Epidermal melanocyte (primary cell): ENCODE data around the gene ERI3.

Experiments
- DNase-seq: peaks from one replicate; pipeline ENCODE4 v3.0.0; 2011; ENCODE audit warnings: low spot score; ENCODE audit not compliant: insufficient read length

Gene ERI3

DNA sequence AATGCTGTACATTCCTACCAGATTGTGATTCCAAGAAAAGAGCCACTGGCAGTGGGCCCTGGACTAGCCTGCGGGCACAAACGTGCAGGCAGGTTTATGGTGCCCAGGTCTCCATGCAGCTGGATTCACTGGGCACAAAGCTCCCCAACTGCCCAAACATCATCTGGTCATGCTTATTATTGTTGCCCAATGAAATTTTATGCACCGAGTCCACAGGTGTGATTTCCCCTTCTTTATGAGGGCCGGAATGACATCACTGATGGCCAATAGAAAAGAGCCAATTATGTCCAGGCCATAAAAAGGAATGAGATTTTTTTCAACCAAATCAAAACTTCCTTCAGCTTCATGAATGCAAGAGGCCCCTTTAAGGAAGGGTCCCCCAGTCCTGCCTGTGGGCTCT lies 66.2 kb downstream of the ERI3 start:
- no peak for DNase-seq

DNA sequence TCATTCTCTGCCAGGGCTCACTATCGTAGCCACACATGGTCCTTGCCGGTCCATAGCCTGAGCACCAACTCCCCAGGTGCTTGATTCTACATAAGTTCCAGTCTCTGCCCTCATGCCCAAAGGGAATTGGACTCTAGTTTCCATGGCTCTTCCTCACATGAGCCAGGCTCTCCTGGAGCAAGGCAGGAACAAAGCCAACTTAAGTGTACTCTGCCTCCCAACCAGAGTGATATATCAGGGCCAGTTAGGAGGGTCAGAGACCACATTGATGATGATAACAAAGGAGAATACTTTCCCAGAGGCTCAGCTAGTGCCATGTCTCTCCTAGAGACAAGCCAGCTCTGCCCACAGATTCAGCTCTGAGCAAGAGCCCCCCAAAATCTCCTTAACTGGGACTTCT lies 70.9 kb downstream of the ERI3 start:
- DNase-seq, result no peak

DNA sequence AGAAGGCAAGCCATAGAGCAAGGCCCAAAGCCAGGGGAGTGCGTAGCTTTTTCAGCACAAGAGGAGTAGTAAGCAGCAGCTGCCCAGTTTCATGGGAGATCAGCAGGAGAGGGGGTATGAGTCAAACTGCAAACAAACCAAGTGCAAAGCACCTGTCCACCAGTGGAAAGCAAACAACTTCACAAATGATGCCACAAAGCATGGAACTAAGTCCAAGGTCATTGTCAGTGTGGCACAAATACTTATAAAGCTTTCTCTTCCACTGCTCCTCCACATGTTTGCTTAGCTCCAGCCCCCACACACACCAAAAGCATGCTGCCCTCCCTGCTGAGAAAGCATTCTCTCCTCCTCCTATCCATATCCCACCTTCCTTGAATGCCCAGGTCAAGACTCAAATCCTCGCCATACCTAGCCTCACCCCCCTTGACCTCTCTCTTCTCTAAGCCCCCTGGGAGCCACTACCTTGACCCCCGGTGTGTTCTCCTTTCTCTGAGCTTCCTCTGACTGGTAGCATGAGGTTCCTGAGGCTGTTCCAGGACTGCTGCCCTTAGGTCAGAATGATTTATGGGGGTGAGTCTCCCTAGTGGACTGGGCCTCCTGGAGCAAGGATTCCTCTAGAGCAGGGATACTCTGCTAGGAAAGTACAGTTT lies 71.4 kb downstream of the ERI3 start:
- DNase-seq, result no peak

- DNase-seq, result no peak
Measured at GRCh38 chr1:44282704-44283426, 72.2 kb downstream of the ERI3 start.

- DNase-seq, result no peak
Measured at GRCh38 chr1:44281962-44282703, 72.9 kb downstream of the ERI3 start.

DNA sequence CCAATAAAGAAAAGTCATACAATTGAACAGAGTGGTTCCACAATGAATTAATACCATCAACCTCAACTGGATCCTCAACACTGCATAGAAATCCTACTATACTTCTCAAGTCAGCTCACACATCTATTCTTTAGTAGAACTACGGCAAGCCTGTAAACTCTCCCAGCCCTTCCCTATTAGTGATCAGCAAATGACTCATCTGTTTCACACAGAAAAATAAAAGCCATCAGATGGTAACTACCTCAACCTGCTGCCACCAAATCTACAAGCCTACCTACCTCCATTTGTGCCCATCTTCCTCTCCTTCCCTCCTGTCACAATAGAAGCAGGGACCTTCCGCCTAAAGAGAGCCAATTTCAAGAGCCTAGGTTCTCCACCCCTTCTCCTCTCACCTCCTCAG lies 78.2 kb downstream of the ERI3 start:
- no peak for DNase-seq

DNA sequence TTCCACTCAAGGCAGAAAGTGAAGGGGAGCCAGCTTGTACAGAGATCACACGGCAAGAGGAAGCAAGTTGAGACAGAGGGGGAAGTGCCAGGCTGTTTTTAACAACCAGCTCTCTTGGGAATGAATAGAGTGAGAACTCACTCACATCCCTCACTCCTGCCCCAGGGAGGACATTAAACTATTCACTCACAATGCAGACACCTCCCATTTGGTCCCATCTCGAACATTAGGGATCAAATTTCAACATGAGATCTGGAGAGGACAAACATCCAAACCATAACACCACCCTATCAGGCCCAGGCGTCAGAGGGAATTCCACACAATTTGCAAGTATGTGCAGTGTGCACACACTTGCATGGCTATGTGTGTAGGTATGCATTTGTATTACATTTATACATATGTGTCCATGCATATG lies 79.1 kb downstream of the ERI3 start:
- DNase-seq, result no peak

GRCh38 chr1:44275296-44275962 lies 79.6 kb downstream of the ERI3 start:
- no peak for DNase-seq

DNA sequence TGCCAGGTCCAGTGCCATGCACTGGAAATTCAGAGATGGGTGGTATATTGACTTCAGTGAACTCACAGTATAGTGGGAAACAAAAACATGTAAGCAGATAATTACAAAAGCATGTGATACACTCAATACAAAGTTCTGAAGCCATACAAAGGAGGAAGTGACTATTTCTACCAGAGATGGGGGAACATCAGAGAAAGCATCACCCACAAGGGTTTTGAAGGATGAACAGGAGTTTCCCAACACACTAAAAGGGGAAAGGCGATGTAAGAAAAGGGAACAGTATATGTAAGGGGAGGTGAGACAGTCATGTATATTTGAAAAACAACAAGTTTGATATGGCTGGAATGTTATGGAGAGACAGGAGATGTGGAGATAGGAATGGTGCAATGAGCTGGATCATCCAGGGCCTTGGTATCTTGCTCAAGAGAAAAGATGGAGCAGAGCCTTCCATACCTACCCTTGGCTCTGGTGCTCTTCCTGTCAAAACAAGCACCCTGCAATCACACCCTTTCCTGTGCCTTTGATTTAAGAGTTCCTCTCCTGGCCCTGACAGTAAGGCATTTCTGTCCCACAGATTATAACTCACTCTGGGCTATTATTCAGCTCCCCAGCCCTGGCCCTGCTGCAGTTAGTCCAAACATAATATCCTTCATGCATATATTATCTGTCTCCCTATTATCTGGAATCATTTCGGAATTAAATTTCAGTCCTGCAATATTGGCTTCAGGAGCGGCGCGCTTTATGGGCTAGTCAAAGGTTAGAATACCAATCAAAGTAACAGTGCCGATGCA lies 81.3 kb downstream of the ERI3 start:
- DNase-seq, result no peak

DNA sequence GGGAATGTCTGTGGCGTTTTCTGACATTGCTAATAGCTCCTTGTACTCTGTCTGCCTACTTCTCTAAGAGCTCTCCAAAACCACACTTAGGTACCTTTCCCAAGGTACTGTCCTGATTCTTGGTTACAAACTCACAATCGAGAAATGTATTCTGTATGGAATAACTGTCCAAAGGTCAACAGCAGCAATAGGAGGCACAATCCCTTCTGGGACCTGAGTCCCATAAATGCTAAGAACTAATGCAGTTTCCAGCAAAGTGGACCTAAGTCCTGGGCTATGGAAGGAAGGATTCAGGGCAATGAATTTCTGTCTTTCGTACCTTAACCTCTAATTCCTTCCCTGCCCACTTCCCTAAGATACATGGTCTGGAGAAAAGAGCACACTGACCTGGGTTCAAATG lies 82.1 kb downstream of the ERI3 start:
- no peak for DNase-seq

- DNase-seq, result no peak
Measured at GRCh38 chr1:44271646-44272045, 83.4 kb downstream of the ERI3 start.

DNA sequence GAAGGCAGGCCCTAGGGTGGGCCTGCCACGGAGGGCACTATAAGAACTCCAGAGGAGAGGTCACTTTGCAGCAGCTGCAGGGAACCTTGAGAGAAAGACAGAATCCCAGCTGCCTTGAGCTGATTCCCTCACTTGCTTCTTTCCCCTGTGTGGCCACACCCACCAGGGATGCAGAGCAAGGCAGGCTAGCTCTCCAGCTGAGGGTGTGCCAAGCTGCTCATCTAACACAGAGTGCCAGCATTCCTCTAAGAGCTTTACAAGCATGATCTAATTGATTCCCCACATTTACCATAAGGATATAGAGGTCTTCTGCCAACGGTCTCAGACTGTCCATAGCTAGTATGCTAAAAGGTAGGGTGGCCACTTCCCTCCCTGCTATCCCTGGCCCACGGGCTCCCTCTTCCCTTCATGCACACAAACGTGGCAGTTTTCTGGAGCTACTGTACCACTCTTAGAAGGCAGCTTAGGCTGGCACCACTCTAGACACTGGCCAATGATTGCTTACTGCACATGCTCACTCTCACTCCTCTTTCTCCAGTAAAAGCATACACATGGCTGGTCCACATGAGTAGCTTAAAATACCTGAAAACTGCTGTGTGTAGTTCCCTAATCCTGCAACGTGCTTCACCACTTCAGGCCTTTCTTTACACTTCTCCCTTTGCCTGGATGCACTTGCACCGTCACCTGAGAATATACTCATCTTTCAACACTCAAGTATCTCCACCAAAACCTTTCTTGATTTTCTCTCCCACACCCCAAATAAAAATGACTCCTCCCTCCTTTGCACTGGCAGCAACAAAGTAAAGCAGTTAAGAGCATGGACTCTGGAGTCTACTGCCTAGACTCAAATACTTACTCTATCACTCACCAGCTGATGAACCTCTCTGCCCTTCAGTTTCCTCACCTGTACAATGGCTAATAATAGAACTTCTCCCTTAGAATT lies 84.1 kb downstream of the ERI3 start:
- no peak for DNase-seq

- no peak for DNase-seq
Measured at GRCh38 chr1:44268054-44268453, 87.0 kb downstream of the ERI3 start.

DNA sequence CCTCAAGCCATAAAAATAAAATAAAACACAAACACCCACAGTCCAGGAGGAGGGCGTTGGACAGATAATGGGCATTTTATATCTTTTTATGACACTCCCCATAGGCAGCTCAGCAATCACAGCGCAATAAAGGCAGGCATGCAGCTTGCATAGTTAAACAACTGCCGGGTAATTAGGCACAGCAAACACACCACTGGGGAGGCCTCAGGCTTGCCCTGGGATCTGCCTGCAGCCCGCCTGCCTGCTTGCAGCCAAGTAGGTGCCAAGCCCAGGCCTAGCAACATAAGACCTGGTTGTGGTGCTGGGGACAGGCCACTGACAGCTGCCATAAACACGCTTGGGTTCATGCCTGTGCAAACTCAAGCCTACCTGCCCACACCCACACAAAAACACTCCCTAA lies 87.6 kb downstream of the ERI3 start:
- DNase-seq, result no peak

DNA sequence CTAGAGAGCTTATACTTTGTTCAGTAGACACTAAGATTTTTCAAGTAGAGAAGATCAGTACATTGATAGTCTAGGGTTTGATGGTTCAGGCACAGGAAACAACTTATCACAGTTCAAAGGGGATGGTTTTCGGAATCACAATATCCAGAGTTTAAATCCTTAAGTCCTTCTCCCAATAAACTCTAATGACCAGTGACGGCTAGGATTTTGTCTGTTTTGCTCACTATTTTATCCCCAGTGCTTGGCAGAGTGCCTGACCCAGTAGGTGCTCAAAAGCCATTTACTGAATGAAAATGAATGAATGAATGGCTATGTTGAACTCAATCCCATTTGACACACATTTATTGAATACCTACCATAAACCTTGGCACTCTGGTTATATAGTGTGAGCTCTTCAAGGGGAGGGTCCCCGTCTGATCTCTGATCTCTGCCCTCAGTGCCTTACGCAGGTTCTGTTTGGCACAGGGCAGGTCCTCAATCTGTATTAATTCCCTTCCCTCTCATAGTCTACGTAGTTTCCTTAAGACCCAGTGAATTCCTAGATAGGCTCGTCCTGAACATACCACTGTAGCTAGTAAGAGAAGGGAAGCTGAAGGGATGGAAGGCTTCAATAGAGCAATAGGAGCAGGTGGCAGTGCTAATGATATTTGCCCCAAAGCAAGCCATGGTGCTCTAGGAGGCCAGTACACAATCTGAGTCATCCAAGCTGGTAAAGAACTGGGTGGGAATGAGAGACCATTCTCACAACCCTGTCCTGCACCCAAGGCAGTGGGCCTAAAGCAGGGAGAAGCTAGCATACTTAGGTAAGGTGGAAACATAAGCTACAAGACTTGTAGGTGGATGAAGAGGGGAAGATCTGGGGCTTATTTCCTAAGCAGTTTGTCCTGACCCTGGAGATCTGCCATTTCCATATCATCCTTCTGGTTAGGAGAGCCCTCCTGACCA lies 88.4 kb downstream of the ERI3 start:
- no peak for DNase-seq

GRCh38 chr1:44265656-44266358 lies 89.2 kb downstream of the ERI3 start:
- no peak for DNase-seq

- no peak for DNase-seq
Measured at GRCh38 chr1:44264451-44264771, 90.6 kb downstream of the ERI3 start.
